ACC112 (cell line): ENCODE results near the gene SMAD1.

Source experiments
- H2AFZ ChIP-seq: fragments of 200-600 bp; sonication (generic); one replicate; pipeline ENCODE4 v1.6.0; 2017; ENCODE audit warnings: antibody characterized with exemption, low read length; ENCODE audit not compliant: unreplicated experiment
- H3K27ac ChIP-seq: fragments of 200-600 bp; sonication (generic); 2 replicates; pipeline ENCODE4 v1.5.1; 2014; ENCODE audit warnings: low read depth, mild to moderate bottlenecking, antibody characterized with exemption, low read length, moderate library complexity
- H3K27me3 ChIP-seq: fragments of 200-600 bp; sonication (generic); 2 replicates; pipeline ENCODE4 v1.6.1; 2014; ENCODE audit warnings: mild to moderate bottlenecking, antibody characterized with exemption, low read length, moderate library complexity, mixed read lengths; ENCODE audit not compliant: insufficient read depth
- H3K36me3 ChIP-seq: fragments of 200-600 bp; sonication (generic); 2 replicates; pipeline ENCODE4 v1.6.1; 2016; ENCODE audit warnings: mild to moderate bottlenecking, antibody characterized with exemption, low read length, moderate library complexity, mixed read lengths; ENCODE audit not compliant: insufficient read depth
- H3K4me1 ChIP-seq: fragments of 200-600 bp; sonication (generic); one replicate; pipeline ENCODE4 v1.6.1; 2016; ENCODE audit warnings: low read length, mixed read lengths; ENCODE audit not compliant: insufficient read depth, unreplicated experiment, control insufficient read depth
- H3K4me3 ChIP-seq: fragments of 200-600 bp; sonication (generic); 2 replicates; pipeline ENCODE4 v1.5.1; 2014; ENCODE audit warnings: mild to moderate bottlenecking, low read depth, low read length
- H3K79me2 ChIP-seq: fragments of 200-600 bp; sonication (generic); one replicate; pipeline ENCODE4 v1.6.0; 2016; ENCODE audit warnings: low read length; ENCODE audit not compliant: control insufficient read depth, unreplicated experiment, insufficient read depth

SMAD1 gene

DNA sequence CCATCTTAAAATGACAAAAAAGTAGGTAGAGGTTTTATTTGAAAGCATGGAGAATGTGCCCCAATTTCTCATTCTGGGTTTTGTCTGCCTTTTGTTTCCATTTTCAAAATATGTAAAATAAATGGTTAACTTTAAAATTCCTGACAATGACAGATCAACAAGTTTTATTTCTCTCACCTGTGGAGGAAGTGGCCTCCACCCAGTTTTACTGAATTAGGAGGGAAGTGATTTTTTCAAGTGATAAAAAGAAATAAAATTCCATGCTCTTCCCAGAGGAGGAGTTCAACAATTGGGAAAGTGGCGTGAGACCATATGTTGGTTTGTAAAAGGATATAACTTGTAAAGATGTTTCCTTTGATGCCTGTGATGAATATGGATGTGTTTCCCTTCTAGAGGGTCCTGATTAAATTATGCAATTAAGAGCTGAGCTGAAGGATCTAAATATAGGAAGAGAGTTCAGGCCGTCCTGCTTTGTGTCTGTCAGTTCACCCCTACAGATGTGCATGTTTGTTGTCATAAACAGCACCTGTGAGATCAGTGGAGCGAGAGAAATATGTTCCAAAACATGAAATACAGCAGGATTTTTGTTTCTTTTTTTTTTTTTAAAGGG, 19.5 kb downstream of the SMAD1 start:
- no peak overlapping the region for H3K4me3 ChIP-seq
- no peaks in the 10 kb centered on the region for H3K4me1 ChIP-seq
- peaks cover 5% of the 10 kb centered on the region for H3K79me2 ChIP-seq
- H3K36me3 ChIP-seq: no peaks in the 10 kb centered on the region
- H3K27ac ChIP-seq: no peak overlapping the region
- H2AFZ ChIP-seq: no peak overlapping the region
- no peaks in the 10 kb centered on the region for H3K27me3 ChIP-seq

DNA sequence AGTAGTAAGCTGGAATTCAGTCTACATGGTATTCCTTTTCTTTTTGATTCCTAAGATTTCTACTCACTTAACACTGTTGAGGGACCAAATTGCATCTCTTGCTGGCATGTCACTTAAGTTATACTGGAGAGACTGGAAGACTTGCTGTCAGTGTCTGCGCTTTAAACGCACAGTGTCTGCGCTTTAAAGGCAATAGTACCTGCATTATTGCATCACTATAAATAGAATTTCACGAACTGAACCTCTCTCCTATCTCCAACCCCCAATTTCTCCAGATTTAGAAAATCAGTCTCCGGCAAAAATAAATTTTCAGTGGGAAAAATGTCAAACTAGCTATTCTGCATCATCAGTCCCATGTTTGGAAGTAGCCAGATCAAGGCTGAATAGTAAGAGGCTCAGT, 21.2 kb downstream of the SMAD1 start:
- Histone ChIP-seq H3K27ac (no peak overlapping the region), H3K27me3 (no peaks in the 10 kb centered on the region), H3K36me3 (no peaks in the 10 kb centered on the region), H3K79me2 (no peaks in the 10 kb centered on the region), H3K4me3 (no peak overlapping the region), H3K4me1 (peaks cover 9% of the 10 kb centered on the region), H2AFZ (no peak overlapping the region)

DNA sequence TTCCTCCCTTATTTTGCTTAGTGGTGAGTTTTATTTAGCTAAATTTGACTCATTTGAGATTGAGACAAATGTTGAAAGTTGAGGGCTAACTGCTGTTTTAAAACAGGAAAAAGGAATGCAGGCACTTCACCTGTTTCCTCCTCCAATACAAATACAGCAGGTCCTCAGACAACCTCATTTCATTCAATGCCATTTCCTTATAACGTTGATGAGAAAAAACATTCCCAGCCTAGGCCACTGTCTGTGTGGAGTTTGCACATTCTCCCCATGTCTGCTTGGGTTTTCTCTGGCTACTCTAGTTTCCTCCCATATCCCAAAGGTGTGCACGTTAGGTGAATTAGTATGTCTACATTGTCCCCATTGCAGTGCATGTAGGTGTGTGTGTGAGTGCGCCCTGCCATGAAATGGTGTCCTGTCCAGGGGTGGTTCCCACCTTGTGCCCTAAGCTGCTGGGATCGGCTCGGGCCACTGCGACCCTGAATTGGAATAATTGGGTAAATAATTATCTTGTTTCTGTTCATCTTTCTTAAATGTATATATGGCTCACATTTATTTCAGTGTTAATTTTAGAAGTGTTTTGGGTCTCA, 21.9 kb downstream of the SMAD1 start:
- Histone ChIP-seq H3K27me3 (no peaks in the 10 kb centered on the region), H3K36me3 (no peaks in the 10 kb centered on the region), H3K4me3 (no peak overlapping the region), H3K27ac (no peak overlapping the region), H2AFZ (no peak overlapping the region), H3K79me2 (no peaks in the 10 kb centered on the region), H3K4me1 (peaks cover 12% of the 10 kb centered on the region)

DNA sequence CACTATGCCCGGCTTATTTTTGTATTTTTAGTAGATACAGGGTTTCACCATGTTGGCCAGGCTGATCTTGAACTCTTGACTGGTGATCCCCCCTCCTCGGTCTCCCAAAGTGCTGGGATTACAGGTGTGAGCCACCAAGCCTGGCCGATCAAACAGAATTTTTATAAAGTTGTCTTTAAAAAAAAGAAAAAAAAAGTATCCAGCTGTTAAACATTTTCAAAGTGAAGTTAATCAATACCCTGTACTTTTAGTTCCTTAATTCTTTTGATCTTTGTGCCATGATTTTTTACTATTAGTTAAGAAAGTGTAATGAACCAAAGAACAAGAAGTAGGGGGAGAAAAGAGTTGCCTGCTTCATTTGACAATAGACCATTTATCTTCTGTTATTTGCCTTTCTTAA, 24.3 kb downstream of the SMAD1 start:
- H3K4me3 ChIP-seq: no peak overlapping the region
- peaks cover 3% of the 10 kb centered on the region for H3K79me2 ChIP-seq
- H3K36me3 ChIP-seq: no peaks in the 10 kb centered on the region
- no peak overlapping the region for H2AFZ ChIP-seq
- H3K27me3 ChIP-seq: no peaks in the 10 kb centered on the region
- H3K27ac ChIP-seq: no peak overlapping the region
- peaks cover 12% of the 10 kb centered on the region for H3K4me1 ChIP-seq

DNA sequence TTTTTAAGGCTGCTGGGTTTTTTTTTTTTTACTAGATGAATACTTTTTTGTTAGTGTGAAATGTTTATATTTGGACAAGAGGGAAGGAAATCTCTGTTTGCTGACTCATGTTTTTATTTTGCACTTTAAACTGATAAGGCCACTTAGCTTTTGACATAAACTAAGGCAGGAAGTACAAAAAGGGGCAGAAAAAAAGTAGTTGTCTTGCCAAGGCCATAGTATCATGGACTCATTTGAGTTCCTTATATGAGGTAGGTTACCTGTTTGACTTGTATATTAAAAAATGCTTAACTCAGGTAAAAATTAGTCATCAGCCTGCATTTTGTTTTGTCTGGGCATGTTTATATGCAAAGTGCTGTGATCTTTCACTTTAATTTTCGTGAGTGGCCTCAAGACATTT, 26.0 kb downstream of the SMAD1 start:
- Histone ChIP-seq H2AFZ (no peak overlapping the region), H3K4me1 (peaks cover 12% of the 10 kb centered on the region), H3K4me3 (no peak overlapping the region), H3K79me2 (peaks cover 3% of the 10 kb centered on the region), H3K36me3 (peaks cover 8% of the 10 kb centered on the region; the same call in 1 of the 2 replicates), H3K27me3 (no peaks in the 10 kb centered on the region), H3K27ac (no peak overlapping the region)

DNA sequence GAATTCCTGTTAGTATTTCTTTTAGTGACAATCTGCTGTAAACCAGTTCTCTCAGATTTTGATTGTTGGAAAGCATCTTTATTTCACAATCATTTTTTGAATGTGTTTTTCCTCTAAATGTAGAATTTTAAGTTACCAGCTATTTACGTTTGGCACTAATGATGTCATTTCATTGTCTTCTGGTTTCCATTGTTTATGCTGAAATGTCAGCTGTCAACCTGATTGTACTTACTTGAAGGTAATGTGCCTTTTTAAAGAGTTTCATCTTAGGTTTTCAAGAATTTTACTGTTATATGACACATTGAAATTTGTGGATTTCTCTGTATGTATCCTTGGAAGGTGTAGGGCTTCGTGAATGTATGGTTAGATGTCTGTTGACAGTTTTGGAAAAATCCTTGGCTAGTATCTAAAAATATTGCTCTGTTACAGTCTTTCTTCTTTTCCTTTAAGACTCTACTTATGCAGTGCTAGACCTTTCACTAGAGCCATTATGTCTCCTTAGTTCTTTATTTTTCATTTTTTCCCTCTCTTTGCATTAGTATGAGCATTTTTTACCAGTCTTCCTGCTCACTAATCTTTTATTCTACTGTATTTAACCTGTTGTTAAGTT, 30.4 kb downstream of the SMAD1 start:
- H3K27ac ChIP-seq: no peak overlapping the region
- H2AFZ ChIP-seq: no peak overlapping the region
- no peak overlapping the region for H3K4me3 ChIP-seq
- H3K27me3 ChIP-seq: no peaks in the 10 kb centered on the region
- peaks cover 11% of the 10 kb centered on the region for H3K4me1 ChIP-seq
- peaks cover 22% of the 10 kb centered on the region; the same call in 1 of the 2 replicates for H3K36me3 ChIP-seq
- H3K79me2 ChIP-seq: peaks cover 6% of the 10 kb centered on the region

DNA sequence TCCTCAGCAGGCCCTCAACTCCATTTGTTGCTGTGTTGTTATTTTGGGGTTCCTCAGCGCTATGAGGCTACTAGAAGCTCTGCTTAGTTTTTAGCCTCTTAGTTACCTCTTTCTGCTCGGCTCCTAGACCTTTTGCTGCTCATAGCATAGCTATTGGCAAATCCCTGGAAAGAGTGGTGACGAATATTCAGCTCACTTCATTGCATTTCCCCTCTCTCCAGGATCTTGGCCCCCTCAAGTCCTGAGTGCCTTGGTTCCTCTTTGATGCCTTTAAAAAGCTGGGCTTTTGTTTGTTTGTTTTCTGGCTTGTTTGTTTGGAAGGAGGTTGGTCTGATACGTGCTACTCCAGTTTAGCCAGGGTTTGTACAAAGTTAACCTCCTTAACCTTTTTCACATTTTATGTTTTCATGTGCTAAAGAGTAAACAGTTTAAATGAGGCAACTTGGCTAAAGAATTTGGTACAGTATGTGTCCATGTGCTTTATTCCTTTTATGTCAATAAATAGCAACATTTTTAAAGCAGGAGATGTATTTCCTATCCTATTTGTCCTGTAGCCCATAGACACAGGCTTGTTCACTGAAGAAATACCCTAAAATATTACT, 31.5 kb downstream of the SMAD1 start:
- Histone ChIP-seq H2AFZ (no peak overlapping the region), H3K27me3 (no peaks in the 10 kb centered on the region), H3K79me2 (peaks cover 6% of the 10 kb centered on the region), H3K4me3 (no peak overlapping the region), H3K4me1 (peaks cover under 1% of the 10 kb centered on the region), H3K36me3 (peaks cover 22% of the 10 kb centered on the region; the same call in 1 of the 2 replicates), H3K27ac (no peak overlapping the region)

DNA sequence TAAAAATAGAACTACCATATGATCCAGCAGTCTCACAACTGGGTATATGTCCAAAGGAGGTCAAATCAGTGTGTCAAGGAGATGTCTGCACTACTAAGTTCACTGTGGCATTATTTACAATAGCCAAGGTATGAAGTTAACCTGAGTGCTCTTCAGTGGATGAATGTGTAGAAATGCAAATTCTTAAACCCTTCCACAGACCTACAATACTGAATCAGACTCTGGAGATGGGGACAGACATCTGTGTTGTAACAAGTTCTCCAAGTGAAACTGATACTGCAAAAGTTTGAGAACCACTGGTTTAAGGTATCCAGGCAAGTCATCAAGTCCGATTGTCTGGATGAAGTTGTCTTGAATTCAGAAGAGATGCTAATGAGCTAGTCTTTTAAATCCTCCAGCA, 38.5 kb downstream of the SMAD1 start:
- Histone ChIP-seq H3K36me3 (0 out of 2 replicates have a peak, but pooled peaks cover 2% of the 10 kb centered on the region), H2AFZ (no peak overlapping the region), H3K27me3 (no peaks in the 10 kb centered on the region), H3K79me2 (no peaks in the 10 kb centered on the region), H3K4me1 (no peaks in the 10 kb centered on the region), H3K27ac (no peak overlapping the region), H3K4me3 (no peak overlapping the region)

DNA sequence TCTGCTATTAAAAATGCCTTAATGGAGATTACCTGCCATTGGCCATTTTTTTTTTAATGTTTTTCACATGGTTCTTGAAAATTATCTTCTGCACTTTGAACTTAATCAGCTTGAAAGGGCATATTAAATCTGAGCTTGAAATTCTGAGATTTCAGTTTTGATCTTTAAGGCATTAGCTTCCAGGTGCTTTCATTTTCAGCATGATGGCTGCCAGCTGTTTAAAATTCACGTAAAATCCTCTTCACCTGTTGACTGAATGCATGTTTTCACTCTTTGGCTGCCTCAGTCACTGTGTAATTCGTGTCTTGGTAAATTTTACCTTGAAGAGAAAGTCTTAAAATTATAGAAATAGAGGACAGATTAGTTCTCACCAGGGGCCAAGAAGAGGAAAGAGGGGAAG, 39.6 kb downstream of the SMAD1 start:
- H3K27ac ChIP-seq: no peak overlapping the region
- no peaks in the 10 kb centered on the region for H3K36me3 ChIP-seq
- H3K4me3 ChIP-seq: no peak overlapping the region
- H3K4me1 ChIP-seq: no peaks in the 10 kb centered on the region
- no peaks in the 10 kb centered on the region for H3K27me3 ChIP-seq
- H2AFZ ChIP-seq: no peak overlapping the region
- no peaks in the 10 kb centered on the region for H3K79me2 ChIP-seq

DNA sequence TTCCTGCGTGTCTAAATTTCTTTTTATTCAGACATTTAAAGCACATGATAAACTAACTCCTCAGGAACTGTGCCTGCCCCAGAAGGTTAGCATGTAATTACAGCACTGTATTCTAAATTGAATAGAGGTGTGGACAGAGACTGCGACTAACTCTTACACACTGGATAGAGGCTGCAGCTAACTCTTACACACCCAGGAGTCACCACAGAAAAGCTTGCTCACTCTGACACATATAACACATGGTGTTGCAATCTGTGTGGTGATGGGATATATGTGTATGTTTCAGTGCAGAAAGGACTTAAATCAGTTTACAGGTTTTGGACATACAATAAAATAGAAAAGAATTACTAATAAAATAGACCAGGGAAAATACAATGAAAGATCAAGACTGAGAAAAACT, 41.5 kb downstream of the SMAD1 start:
- Histone ChIP-seq H3K36me3 (no peaks in the 10 kb centered on the region), H3K4me1 (no peaks in the 10 kb centered on the region), H3K79me2 (no peaks in the 10 kb centered on the region), H3K4me3 (no peak overlapping the region), H2AFZ (no peak overlapping the region), H3K27ac (no peak overlapping the region), H3K27me3 (no peaks in the 10 kb centered on the region)

DNA sequence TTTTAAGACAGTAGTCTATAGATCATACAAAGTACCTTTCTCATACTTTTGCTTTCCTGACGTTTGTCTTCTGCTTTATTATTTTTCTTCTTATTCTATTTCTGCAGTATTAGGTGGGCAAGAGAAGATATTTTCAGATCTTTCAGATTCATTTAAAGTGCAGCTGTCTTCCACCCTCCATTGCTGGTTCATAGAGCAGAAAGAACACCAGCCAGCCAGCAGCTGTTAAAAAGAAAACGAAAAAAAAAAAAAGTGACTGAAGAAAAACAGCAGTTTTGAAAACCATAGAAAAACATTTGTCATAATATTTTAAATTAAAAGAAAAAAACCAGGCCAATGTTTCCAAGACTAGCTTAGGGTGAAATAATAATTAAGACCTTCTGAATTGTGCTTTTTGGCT, 42.9 kb downstream of the SMAD1 start:
- Histone ChIP-seq H3K36me3 (no peaks in the 10 kb centered on the region), H3K27ac (no peak overlapping the region), H3K79me2 (no peaks in the 10 kb centered on the region), H3K27me3 (no peaks in the 10 kb centered on the region), H3K4me1 (no peaks in the 10 kb centered on the region), H3K4me3 (no peak overlapping the region), H2AFZ (no peak overlapping the region)
